Measurements from ENCODE around the gene SYT13.

The SYT13 gene

GRCh38 chr11:45305874-45306623, 19.9 kb upstream of the SYT13 start:
- TF ChIP-seq MAX (IDR thresholded peaks at IDR 0.05) (no peak), TEAD4 (IDR thresholded peaks at IDR 0.05) (no peak), ZBTB7A (IDR thresholded peaks at IDR 0.05; ENCODE audit: low read depth) (no peak), CREB1 (IDR thresholded peaks at IDR 0.05; ENCODE audit: low read depth) (no peak), TAF1 (IDR thresholded peaks at IDR 0.05; ENCODE audit: low read depth) (no peak), NFIC (IDR thresholded peaks at IDR 0.05) (no peak), REST (IDR thresholded peaks at IDR 0.05; ENCODE audit: low read depth) (no peak), TCF12 (IDR thresholded peaks at IDR 0.05; ENCODE audit: low read depth) (no peak), CEBPB (IDR thresholded peaks at IDR 0.05) (no peak), FOXM1 (IDR thresholded peaks at IDR 0.05; ENCODE audit: borderline replicate concordance, low read depth) (no peak), YY1 (IDR thresholded peaks at IDR 0.05; ENCODE audit: low read depth) (no peak), EP300 (IDR thresholded peaks at IDR 0.05; ENCODE audit: borderline replicate concordance) (no peak), EGR1 (IDR thresholded peaks at IDR 0.05) (no peak), RAD21 (IDR thresholded peaks at IDR 0.05; ENCODE audit: low read depth) (no peak), USF1 (IDR thresholded peaks at IDR 0.05) (no peak)

GRCh38 chr11:45304992-45305335, 18.8 kb upstream of the SYT13 start:
- TF ChIP-seq TAF1 (IDR thresholded peaks at IDR 0.05; ENCODE audit: low read depth) = no peak
- no peak for TF ChIP-seq FOXM1 (IDR thresholded peaks at IDR 0.05; ENCODE audit: borderline replicate concordance, low read depth)
- no peak for TF ChIP-seq ZBTB7A (IDR thresholded peaks at IDR 0.05; ENCODE audit: low read depth)
- no peak for TF ChIP-seq MAX (IDR thresholded peaks at IDR 0.05)
- TF ChIP-seq EGR1 (IDR thresholded peaks at IDR 0.05) = no peak
- no peak for TF ChIP-seq REST (IDR thresholded peaks at IDR 0.05; ENCODE audit: low read depth)
- no peak for TF ChIP-seq RAD21 (IDR thresholded peaks at IDR 0.05; ENCODE audit: low read depth)
- no peak for TF ChIP-seq TEAD4 (IDR thresholded peaks at IDR 0.05)
- no peak for TF ChIP-seq NFIC (IDR thresholded peaks at IDR 0.05)
- TF ChIP-seq TCF12 (IDR thresholded peaks at IDR 0.05; ENCODE audit: low read depth) = no peak
- no peak for TF ChIP-seq CEBPB (IDR thresholded peaks at IDR 0.05)
- TF ChIP-seq CREB1 (IDR thresholded peaks at IDR 0.05; ENCODE audit: low read depth) = no peak
- TF ChIP-seq YY1 (IDR thresholded peaks at IDR 0.05; ENCODE audit: low read depth) = no peak
- TF ChIP-seq USF1 (IDR thresholded peaks at IDR 0.05) = no peak
- TF ChIP-seq EP300 (IDR thresholded peaks at IDR 0.05; ENCODE audit: borderline replicate concordance) = no peak

GRCh38 chr11:45304111-45304991, 18.2 kb upstream of the SYT13 start:
- TF ChIP-seq NFIC (IDR thresholded peaks at IDR 0.05) = no peak
- no peak for TF ChIP-seq EP300 (IDR thresholded peaks at IDR 0.05; ENCODE audit: borderline replicate concordance)
- TF ChIP-seq MAX (IDR thresholded peaks at IDR 0.05) = no peak
- no peak for TF ChIP-seq ZBTB7A (IDR thresholded peaks at IDR 0.05; ENCODE audit: low read depth)
- no peak for TF ChIP-seq EGR1 (IDR thresholded peaks at IDR 0.05)
- no peak for TF ChIP-seq TAF1 (IDR thresholded peaks at IDR 0.05; ENCODE audit: low read depth)
- TF ChIP-seq FOXM1 (IDR thresholded peaks at IDR 0.05; ENCODE audit: borderline replicate concordance, low read depth) = no peak
- no peak for TF ChIP-seq CEBPB (IDR thresholded peaks at IDR 0.05)
- TF ChIP-seq REST (IDR thresholded peaks at IDR 0.05; ENCODE audit: low read depth) = no peak
- no peak for TF ChIP-seq RAD21 (IDR thresholded peaks at IDR 0.05; ENCODE audit: low read depth)
- no peak for TF ChIP-seq CREB1 (IDR thresholded peaks at IDR 0.05; ENCODE audit: low read depth)
- TF ChIP-seq USF1 (IDR thresholded peaks at IDR 0.05) = no peak
- TF ChIP-seq YY1 (IDR thresholded peaks at IDR 0.05; ENCODE audit: low read depth) = no peak
- no peak for TF ChIP-seq TEAD4 (IDR thresholded peaks at IDR 0.05)
- no peak for TF ChIP-seq TCF12 (IDR thresholded peaks at IDR 0.05; ENCODE audit: low read depth)

Data from Ishikawa (cell line).